GM19023 (cell line): ENCODE results near the gene HSD3B1.

Experiments used
- ATAC-seq: cut with Tn5 transposase; IDR thresholded peaks from one replicate; pipeline ENCODE4 v1.9.1; 2021; ENCODE audit warnings: mild to moderate bottlenecking, moderate library complexity; ENCODE audit not compliant: unreplicated experiment

The HSD3B1 gene

DNA sequence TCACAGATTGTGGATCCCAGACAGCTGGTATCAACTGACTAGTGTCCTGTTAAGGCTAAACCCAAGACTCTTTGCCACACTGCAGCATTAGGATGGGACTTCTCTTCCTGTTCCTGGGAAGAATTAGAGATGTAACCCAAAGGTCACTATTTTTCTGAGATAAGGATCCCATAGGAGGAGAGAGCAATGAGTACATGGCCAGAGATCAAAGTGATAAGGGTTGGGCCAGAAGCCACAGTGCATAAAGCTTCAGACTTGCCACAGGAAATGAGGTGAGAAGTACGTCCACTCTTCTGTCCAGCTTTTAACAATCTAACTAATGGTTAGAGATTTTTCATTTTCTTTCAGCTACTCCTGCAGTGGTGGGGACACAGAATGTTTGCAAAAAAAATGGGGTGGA lies at the start of gene HSD3B1:
HSD3B1 (plus strand) TSS at position 270 of the 400 bp plus-strand sequence. CDS start 267 bp downstream, outside the sequence.
- no peak for ATAC-seq

DNA sequence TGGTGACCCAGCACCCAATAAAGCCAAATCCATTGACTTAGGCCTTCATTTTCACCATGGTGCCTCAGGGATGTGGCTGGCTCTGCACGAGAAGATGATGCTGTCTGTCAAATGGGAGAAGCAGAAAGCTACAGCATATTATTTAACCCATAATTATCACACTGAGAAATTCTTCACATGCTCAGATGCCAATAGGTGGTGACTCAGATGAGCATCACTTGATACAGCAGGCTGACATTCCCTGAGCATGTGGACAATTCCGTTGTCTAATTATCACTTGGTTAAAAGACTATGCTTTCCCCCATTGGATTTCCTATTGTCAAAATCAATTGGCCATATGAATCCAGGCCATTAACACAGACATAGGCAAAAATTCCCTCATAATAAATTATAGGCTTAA lies 44.0 kb upstream of the HSD3B1 start:
- no peak for ATAC-seq

DNA sequence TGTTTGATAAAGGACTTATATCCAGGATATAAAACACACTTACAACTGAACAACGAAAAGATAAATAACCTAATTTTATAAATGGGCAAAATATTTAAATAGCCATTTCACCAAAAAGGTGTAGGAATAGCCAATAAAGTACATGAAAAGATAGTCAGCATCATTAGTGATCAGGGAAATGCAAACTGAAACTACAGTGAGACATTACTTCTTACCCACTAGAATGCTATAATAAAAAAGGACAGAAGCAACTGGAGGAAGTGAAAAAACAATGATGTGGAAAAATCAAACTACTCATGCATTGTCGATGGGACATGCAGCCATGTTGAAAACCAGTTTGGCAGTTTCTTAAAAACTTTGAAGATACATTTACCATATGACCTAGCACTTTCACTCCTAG lies 43.4 kb upstream of the HSD3B1 start:
- ATAC-seq = no peak

- ATAC-seq = no peak
Observed at GRCh38 chr1:119466445-119466844, 40.6 kb upstream of the HSD3B1 start.

- no peak for ATAC-seq
Observed at GRCh38 chr1:119467219-119467618, 39.8 kb upstream of the HSD3B1 start.

DNA sequence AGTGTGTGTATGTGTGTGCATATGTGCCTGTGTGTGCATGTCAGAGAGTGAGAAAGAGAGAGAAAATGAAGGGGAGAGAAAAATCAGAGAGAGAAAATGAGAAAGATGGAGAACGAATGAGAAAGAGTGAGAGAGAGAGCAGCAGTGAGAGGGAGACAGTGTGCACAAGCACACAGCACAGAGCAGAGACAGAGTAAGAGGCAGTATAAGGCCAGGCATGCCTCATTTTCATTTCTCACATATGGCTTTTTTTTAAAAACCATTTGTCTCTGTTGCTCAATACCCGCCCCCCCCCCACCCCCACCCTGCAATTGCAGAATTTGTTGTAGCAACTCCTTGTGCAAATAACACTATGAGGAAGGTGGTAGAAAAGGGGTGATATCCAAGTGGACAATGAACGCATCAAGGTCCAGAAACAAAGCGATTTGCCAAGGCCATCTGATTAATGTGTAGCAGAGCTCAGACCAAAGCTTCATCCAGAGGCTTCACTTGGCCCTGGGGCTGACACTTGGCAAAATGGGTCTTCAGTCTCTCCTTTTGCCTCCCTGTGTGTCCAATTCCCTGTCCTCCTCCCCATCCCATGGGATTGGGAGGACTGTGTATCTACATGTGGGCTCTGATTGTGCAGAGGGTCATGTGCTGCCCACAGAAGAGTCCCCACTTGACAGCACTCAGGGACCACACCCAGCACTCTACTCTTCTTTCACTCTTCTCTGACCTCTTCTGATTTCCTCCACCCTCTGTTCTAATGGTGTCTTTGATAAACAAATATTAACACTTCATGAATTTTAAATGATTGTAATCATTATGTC lies 38.9 kb upstream of the HSD3B1 start:
- no peak for ATAC-seq

- ATAC-seq = no peak
Observed at GRCh38 chr1:119469741-119470140, 37.3 kb upstream of the HSD3B1 start.

GRCh38 chr1:119470377-119470776 lies 36.6 kb upstream of the HSD3B1 start:
- no peak for ATAC-seq

DNA sequence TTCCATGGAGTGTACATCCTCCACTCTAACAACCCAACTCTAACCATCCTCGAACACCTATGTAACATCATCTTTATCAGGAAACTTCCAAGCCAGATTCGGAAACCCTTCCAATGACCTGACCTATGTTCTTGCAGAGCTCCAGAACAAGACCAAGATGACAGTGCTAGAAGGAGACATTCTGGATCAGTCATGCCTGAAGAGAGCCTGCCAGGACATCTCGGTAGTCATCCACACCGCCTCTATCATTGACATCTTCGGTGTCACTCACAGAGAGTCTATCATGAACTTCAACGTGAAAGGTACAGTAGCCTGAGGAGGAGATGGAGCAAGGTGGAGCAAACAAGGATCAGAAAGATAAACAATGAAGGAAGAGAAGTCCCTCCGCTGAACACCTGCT lies 36.1 kb upstream of the HSD3B1 start:
- ATAC-seq = no peak

- ATAC-seq = no peak
Observed at GRCh38 chr1:119471566-119471965, 35.4 kb upstream of the HSD3B1 start.

- ATAC-seq = no peak
Observed at GRCh38 chr1:119472080-119472818, 34.8 kb upstream of the HSD3B1 start.

GRCh38 chr1:119472819-119473175 lies 34.2 kb upstream of the HSD3B1 start:
- no peak for ATAC-seq

DNA sequence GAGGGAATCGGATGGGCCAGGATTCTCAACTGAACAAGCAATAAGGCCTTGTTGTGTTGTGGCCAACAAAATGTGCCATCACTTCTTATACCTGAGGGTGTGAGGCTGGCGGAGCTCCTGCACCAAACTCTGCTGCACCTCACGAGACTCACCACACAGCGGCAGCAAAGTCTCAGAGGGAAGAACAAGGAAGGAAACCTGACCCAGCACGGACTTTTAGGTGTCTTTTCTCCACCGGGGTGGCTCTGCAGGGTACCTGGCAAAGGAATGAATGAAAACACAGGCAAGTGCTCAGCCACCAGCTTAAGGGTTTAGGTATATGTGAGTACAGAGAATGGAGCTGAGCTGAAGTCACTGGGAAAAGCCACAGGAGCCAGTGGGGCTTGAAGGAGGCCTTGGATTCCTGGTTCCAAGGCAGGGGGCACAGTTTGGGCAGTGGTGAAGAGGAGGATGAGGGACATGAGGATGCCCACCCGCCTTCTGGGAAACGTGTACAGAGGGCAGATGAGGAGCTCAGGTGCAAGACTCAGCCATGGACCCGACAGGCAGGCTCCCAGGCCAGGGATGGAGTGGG lies 31.1 kb upstream of the HSD3B1 start:
- peak; percentile 72 for ATAC-seq

GRCh38 chr1:119477710-119478109 lies 29.3 kb upstream of the HSD3B1 start:
- ATAC-seq = no peak

GRCh38 chr1:119480175-119480574 lies 26.8 kb upstream of the HSD3B1 start:
- ATAC-seq = no peak

GRCh38 chr1:119481951-119482350 lies 25.1 kb upstream of the HSD3B1 start:
- ATAC-seq = no peak

DNA sequence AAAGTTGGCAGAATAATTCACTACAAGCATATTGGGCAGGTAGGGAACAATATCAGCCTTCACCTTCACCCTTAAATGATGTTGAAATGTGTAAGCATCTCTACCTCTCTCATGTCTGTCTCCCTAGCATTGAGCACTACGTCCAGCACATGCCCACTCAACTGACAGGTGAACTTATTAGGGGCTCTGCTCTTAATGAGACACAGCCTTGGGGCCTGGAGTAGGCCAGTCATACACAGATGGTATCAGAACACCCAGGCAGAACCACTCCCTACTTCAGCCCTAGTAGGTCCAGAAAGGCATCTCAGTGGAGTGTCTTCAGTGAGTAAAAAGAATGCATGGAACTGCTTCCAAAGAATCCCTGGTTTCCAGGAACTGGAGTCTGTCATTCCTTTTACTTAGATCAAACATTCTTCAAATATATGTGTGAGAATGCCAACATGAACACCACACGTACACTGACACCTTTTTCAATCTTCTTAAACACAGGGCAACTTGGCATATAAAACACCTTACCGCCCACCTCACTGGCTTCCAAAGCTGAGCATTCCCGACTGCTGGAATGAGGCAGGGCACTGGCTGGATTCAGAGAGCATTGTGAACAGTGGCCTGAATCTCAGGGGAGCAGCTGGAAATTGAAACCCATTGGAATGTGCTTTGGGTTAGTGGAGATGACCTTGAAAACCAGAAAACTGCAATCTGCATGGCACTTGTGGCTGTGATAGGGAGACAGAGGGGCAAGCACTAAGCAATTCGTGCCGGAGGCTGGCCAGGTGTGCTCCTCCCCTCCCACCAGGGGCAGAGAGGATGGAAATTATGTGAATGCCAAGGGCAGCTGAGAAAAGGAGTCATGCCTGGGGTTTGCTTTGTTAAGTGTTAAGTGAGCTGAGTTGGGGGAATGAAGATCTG lies 24.2 kb upstream of the HSD3B1 start:
- no peak for ATAC-seq

DNA sequence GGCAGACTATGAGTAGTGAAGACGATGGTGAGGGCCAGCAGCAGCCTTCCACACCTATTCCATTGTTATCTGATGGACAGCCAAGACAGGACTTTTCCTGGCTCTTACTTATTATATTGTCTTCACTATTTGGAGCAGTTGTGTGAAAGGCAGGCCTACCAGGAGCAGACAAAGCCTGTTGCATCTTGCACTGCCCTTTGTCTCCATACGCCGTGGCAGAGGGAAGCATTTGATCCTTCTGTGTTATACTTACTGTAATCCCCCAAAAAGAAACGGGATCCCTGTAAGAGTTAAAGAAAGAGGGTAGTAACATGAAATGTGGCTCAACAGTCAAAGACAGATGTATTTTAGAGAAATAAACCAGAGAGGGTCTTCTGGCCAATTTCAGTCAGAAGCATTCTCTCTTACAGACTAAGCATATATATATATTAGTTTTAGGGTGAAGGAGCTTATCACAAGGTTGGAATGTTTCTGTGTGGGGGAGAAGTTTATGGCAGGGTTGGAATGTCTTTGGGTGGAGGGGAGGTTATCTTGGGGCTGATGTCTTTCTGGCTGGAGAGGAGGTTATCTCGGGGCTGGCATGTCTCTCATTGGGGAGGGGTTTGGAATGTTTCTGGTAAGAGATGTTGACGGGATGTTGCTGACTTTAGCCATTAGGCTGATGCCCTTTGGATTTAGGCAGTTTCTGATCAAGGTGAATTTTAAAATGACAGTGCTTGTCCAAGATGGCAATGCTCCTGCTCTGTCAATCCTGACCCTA lies 23.4 kb upstream of the HSD3B1 start:
- no peak for ATAC-seq

DNA sequence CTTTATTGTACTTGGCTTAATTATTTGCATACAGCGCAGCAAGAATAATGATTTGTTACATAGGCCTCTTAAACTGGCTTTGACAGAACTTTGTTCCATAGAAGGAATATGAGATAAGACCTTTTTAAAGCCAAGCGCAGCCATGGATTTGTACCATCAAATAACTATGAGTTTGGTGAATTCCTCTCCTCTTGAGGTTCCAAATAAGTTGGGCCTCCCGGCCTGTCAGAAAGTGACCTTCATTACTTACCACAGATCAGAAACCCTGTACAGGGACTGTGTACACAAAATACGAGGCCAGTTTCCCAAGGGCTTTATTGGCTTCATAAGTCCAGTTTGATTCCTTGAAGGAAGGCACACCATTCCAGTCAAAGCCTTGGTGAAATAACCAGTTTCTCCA lies 21.8 kb upstream of the HSD3B1 start:
- ATAC-seq = no peak

DNA sequence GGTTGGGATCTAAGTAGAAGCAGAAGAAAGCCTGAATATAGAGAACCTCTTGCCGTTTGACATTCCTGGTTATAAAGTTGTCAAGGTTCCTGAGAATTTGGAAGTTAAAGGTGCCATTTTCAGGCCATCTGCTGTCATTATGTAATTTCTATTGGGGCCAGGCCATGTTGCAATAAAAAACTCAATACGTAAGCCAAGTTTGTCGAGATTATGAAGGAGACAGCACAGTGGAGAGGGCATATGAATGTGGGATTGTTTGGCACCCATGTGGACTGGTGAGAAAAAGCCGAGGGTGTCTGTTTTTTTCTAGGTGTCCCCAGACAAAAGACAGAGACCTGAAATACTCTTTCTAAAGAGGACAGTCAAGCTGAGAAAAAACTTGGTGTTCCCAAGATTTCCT lies 18.8 kb upstream of the HSD3B1 start:
- no peak for ATAC-seq
